ENCODE measurements around the gene CYB5R3.
A peak's percentile ranks its signal among the peaks of the same experiment; 100 is the strongest.

CYB5R3 gene

DNA sequence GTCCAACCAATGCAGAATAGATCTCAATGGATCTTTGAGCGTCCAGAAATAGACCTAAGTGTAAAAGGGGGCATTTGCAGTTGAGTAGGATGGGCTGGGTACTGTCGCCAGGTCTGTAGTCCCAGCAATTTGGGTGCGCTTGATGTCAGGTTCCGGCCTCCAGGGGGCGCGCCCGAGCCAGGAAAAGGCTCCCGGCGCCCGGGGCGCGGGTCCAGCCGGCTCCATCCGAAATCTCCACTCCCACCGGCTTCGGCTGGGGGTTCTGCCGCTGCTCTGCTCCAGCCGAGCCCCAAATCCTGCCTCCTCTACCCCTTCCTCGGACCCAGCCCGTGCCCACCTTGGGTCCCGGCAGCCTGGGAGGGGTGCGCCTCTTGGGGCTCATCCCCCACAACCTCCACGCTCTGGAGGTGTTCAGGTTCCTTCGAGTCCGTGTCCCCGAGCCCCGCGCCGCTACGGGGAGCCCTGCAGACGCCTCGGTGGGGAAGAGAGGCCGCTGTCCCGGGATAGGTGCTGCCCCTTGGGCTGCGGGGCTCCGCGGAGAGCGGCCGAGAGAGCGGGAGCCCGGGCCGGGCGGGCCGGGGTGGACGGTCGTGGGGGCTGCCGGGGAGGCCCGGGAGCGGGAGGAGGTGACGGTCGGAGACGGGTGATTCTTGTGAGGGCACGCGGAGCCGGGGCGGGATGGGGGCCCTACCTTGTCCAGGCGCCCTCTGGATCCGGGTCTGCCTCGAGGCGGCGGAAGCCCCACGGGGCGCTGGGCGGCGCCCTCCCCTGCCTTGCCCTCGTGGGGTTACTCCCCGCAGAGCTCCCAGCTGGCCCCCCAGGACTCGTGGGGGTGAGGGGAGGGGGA lies 13.0 kb upstream of the CYB5R3 start:
- peak overlapping the region; percentile 81 for H3K4me3 ChIP-seq (ENCODE audit: insufficient read depth, low read depth, low read length, poor library complexity, severe bottlenecking)
- H3K4me1 ChIP-seq (ENCODE audit: control insufficient read depth, insufficient read depth, low read length, poor library complexity, severe bottlenecking) = peaks cover 5% of the 10 kb centered on the region
- DNase-seq = peak; percentile 58 to 71 (median 59)
- H3K27me3 ChIP-seq (replicated peaks; ENCODE audit: control insufficient read depth, insufficient read depth, low read length, poor library complexity, severe bottlenecking) = no peaks in the 10 kb centered on the region
- H3K9me3 ChIP-seq (ENCODE audit: control insufficient read depth, low read length) = no peaks in the 10 kb centered on the region
- H3K27ac ChIP-seq (ENCODE audit: insufficient read depth, low read length, poor library complexity, severe bottlenecking) = no peak overlapping the region
- H3K36me3 ChIP-seq (ENCODE audit: control insufficient read depth, insufficient read depth, low read length) = no peaks in the 10 kb centered on the region

DNA sequence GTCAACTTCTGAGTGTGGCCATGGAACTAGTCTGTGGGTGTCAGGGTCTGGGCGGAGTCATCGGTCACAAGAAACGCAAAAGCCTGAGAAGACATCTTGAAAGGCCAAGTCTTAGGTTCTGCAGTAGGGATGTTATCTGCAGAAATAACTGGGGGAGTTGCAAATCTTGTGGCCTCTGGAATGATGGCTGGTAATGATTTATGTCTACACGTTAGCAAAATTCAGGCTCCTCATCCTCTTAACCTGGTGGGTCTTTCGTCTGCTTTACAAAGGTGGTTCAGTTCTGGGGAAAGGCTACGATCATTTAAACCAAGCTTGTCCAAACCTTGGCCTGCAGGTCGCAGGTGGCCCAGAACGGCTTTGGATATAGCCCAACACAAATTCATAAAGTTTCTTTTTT lies 7.4 kb upstream of the CYB5R3 start:
- no peaks in the 10 kb centered on the region for H3K27me3 ChIP-seq (replicated peaks; ENCODE audit: control insufficient read depth, insufficient read depth, low read length, poor library complexity, severe bottlenecking)
- no peaks in the 10 kb centered on the region for H3K4me1 ChIP-seq (ENCODE audit: control insufficient read depth, insufficient read depth, low read length, poor library complexity, severe bottlenecking)
- H3K36me3 ChIP-seq (ENCODE audit: control insufficient read depth, insufficient read depth, low read length) = no peaks in the 10 kb centered on the region
- no peak for DNase-seq
- no peaks in the 10 kb centered on the region for H3K9me3 ChIP-seq (ENCODE audit: control insufficient read depth, low read length)
- no peak overlapping the region for H3K4me3 ChIP-seq (ENCODE audit: insufficient read depth, low read depth, low read length, poor library complexity, severe bottlenecking)
- no peak overlapping the region for H3K27ac ChIP-seq (ENCODE audit: insufficient read depth, low read length, poor library complexity, severe bottlenecking)

DNA sequence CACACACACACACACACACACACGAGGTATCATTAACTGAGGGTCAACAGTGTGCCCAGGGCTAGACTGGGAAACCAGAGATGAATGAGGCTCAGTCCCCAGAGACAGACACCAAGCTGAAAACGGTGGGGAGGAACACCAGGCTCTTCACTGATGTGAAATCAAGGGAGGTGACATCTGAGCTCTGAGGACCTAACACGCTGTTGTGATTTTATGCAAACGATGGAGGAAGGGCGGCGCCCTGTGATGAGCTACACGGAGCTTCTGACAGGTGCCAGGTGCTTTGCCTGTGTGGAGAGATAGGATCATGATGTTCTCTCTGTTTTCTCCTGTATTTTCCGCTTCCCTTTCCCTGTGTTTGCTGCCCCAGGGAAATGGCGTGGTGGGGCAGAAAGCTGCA lies 6.5 kb upstream of the CYB5R3 start:
- DNase-seq = no peak
- no peaks in the 10 kb centered on the region for H3K27me3 ChIP-seq (replicated peaks; ENCODE audit: control insufficient read depth, insufficient read depth, low read length, poor library complexity, severe bottlenecking)
- H3K27ac ChIP-seq (ENCODE audit: insufficient read depth, low read length, poor library complexity, severe bottlenecking) = no peak overlapping the region
- no peaks in the 10 kb centered on the region for H3K36me3 ChIP-seq (ENCODE audit: control insufficient read depth, insufficient read depth, low read length)
- H3K4me1 ChIP-seq (ENCODE audit: control insufficient read depth, insufficient read depth, low read length, poor library complexity, severe bottlenecking) = no peaks in the 10 kb centered on the region
- H3K4me3 ChIP-seq (ENCODE audit: insufficient read depth, low read depth, low read length, poor library complexity, severe bottlenecking) = no peak overlapping the region
- no peaks in the 10 kb centered on the region for H3K9me3 ChIP-seq (ENCODE audit: control insufficient read depth, low read length)

DNA sequence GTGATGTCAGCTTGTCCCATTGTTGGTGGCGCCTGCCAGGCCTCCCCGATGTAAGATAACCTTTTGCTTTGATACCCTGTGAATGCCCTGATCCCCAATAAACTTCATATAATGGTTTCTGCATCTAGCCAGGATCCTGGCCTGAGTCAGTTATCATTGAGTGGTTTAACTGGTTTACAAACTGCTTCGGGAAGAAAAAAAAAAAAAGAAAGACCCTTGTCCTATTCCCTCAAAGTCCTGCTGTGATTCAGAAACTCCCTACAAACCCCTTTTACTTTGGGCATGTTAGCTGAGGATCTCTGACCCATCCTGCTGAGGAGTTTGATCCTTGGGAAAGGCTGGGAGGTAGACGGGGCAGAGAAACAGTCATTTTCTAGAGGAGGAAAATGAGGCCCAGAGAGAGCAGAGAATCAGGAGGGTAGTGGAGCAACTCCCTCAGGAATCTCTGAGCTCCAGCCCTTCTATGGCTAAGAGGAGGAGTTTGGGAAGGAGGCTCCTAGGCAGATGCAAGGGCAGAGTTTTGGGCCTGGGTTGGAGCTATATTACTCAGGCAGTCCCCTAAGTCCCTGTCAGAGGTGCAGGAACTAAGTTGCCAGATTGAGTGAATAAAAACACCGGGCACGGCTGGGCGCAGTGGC lies 5.4 kb upstream of the CYB5R3 start:
- H3K27me3 ChIP-seq (replicated peaks; ENCODE audit: control insufficient read depth, insufficient read depth, low read length, poor library complexity, severe bottlenecking) = no peaks in the 10 kb centered on the region
- H3K9me3 ChIP-seq (ENCODE audit: control insufficient read depth, low read length) = no peaks in the 10 kb centered on the region
- H3K36me3 ChIP-seq (ENCODE audit: control insufficient read depth, insufficient read depth, low read length) = no peaks in the 10 kb centered on the region
- H3K4me3 ChIP-seq (ENCODE audit: insufficient read depth, low read depth, low read length, poor library complexity, severe bottlenecking) = no peak overlapping the region
- H3K4me1 ChIP-seq (ENCODE audit: control insufficient read depth, insufficient read depth, low read length, poor library complexity, severe bottlenecking) = no peaks in the 10 kb centered on the region
- H3K27ac ChIP-seq (ENCODE audit: insufficient read depth, low read length, poor library complexity, severe bottlenecking) = no peak overlapping the region
- DNase-seq = no peak

DNA sequence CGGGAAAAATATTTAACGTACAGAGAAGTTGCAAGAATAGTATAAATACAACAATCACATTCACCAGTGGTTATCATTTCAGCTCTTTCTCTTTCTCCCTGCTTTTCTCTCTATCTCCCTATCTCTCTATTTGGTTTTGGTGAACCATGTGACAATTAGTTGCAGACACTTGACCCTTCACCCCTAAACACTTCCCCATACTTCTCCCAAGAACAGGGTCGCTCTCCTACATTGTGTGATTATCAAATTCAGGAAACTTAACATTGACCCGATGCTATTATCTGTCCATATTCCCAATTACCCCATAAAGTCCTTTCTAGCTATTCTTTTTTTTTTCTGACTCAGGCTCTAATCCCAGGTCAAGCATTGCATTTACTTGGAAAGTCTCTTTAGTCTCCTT lies 4.8 kb upstream of the CYB5R3 start:
- H3K27ac ChIP-seq (ENCODE audit: insufficient read depth, low read length, poor library complexity, severe bottlenecking) = no peak overlapping the region
- H3K36me3 ChIP-seq (ENCODE audit: control insufficient read depth, insufficient read depth, low read length) = no peaks in the 10 kb centered on the region
- no peak overlapping the region for H3K4me3 ChIP-seq (ENCODE audit: insufficient read depth, low read depth, low read length, poor library complexity, severe bottlenecking)
- no peaks in the 10 kb centered on the region for H3K4me1 ChIP-seq (ENCODE audit: control insufficient read depth, insufficient read depth, low read length, poor library complexity, severe bottlenecking)
- H3K27me3 ChIP-seq (replicated peaks; ENCODE audit: control insufficient read depth, insufficient read depth, low read length, poor library complexity, severe bottlenecking) = no peaks in the 10 kb centered on the region
- no peak for DNase-seq
- H3K9me3 ChIP-seq (ENCODE audit: control insufficient read depth, low read length) = no peaks in the 10 kb centered on the region

DNA sequence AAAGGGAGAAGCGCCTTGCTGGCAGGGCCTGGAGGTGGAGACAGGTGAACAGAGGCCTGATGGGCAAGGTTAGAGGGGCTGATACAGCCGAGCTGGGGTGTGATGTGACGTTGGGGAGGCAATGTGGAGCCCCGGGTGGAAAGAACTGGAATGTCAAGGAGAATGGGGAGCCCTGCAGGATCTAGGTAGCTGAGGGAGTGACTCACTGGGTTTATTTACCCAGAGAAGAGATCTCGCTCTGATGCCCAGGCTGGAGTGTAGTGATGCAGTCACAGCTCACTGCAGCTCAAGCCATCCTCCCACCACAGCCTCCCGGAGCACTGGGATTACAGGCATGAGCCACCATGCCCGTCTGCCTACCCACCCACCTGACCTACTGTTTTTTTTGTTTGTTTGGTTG lies 1.9 kb upstream of the CYB5R3 start:
- Histone ChIP-seq H3K9me3 (ENCODE audit: control insufficient read depth, low read length) (no peaks in the 10 kb centered on the region), H3K27me3 (replicated peaks; ENCODE audit: control insufficient read depth, insufficient read depth, low read length, poor library complexity, severe bottlenecking) (no peaks in the 10 kb centered on the region), H3K4me1 (ENCODE audit: control insufficient read depth, insufficient read depth, low read length, poor library complexity, severe bottlenecking) (peaks cover 20% of the 10 kb centered on the region), H3K36me3 (ENCODE audit: control insufficient read depth, insufficient read depth, low read length) (no peaks in the 10 kb centered on the region), H3K4me3 (ENCODE audit: insufficient read depth, low read depth, low read length, poor library complexity, severe bottlenecking) (no peak overlapping the region), H3K27ac (ENCODE audit: insufficient read depth, low read length, poor library complexity, severe bottlenecking) (no peak overlapping the region)
- no peak for DNase-seq

DNA sequence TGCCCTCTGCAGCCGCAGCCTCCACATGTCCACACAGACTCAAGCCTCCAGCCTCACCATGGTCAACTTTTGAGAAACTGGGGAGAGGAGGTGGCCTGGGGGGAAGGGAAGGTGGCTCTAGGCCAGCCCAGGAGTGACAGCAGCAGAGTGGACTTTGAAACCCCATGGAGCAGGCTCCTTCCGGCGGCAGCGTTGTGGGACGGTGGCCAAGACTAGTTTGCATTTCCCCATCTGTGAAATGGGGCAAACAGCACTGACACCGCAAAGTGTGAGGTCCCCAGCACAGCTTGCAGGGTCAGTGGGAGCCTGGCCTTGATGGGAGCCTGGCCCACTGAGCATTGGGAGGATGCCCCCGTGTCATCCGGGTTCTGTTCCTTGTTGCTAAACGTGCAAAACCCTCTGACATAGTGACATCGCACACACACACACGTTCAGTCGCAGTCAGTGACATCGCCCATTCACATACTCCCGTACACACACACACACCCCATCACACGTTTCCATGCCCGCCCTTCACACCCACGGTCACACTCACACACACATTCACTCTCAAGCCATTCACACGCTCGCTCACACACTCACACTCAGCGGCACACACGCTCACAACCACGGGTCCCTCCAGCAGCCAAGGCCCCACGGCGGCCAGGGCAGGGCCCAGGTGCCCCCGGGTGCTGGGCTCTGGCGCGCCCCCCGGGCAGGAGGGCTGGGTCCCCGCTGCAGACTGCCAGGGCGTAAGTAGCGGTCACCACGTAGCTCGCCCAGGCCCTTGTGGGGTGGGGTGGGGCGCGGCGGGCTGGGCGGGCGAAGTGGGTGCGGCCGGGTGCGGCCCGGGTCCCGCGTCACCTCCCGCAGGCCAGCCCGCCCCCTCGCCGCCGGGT lies 585 bp downstream of the CYB5R3 start:
- Histone ChIP-seq H3K4me1 (ENCODE audit: control insufficient read depth, insufficient read depth, low read length, poor library complexity, severe bottlenecking) (peaks cover 20% of the 10 kb centered on the region), H3K9me3 (ENCODE audit: control insufficient read depth, low read length) (no peaks in the 10 kb centered on the region), H3K27ac (ENCODE audit: insufficient read depth, low read length, poor library complexity, severe bottlenecking) (peak overlapping the region; percentile 72), H3K27me3 (replicated peaks; ENCODE audit: control insufficient read depth, insufficient read depth, low read length, poor library complexity, severe bottlenecking) (no peaks in the 10 kb centered on the region), H3K4me3 (ENCODE audit: insufficient read depth, low read depth, low read length, poor library complexity, severe bottlenecking) (peak overlapping the region; percentile 88), H3K36me3 (ENCODE audit: control insufficient read depth, insufficient read depth, low read length) (no peaks in the 10 kb centered on the region)
- DNase-seq = peak in 1 of 3 donors; percentile 12

DNA sequence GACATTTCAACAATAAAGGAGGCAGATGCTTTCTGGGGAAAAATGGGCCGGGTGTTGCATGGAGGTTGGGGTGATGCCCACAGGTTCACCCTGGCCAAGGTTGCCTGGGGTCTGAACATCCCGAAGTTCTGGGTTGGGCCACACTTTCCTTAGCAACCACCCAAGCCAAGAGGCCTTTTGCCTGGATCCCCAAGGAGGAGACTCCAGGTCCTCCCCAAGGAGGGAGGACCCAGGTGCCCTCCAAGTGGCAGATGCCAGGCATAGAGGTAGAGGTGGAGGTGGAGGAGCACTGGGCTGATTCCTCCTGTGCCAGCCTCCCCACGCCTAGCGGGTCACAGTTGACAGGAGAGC lies 1.2 kb downstream of the CYB5R3 start:
- Histone ChIP-seq H3K27ac (ENCODE audit: insufficient read depth, low read length, poor library complexity, severe bottlenecking) (peak overlapping the region; percentile 72), H3K4me3 (ENCODE audit: insufficient read depth, low read depth, low read length, poor library complexity, severe bottlenecking) (peak overlapping the region; percentile 88), H3K36me3 (ENCODE audit: control insufficient read depth, insufficient read depth, low read length) (no peaks in the 10 kb centered on the region), H3K4me1 (ENCODE audit: control insufficient read depth, insufficient read depth, low read length, poor library complexity, severe bottlenecking) (peaks cover 20% of the 10 kb centered on the region), H3K27me3 (replicated peaks; ENCODE audit: control insufficient read depth, insufficient read depth, low read length, poor library complexity, severe bottlenecking) (no peaks in the 10 kb centered on the region), H3K9me3 (ENCODE audit: control insufficient read depth, low read length) (no peaks in the 10 kb centered on the region)
- no peak for DNase-seq

DNA sequence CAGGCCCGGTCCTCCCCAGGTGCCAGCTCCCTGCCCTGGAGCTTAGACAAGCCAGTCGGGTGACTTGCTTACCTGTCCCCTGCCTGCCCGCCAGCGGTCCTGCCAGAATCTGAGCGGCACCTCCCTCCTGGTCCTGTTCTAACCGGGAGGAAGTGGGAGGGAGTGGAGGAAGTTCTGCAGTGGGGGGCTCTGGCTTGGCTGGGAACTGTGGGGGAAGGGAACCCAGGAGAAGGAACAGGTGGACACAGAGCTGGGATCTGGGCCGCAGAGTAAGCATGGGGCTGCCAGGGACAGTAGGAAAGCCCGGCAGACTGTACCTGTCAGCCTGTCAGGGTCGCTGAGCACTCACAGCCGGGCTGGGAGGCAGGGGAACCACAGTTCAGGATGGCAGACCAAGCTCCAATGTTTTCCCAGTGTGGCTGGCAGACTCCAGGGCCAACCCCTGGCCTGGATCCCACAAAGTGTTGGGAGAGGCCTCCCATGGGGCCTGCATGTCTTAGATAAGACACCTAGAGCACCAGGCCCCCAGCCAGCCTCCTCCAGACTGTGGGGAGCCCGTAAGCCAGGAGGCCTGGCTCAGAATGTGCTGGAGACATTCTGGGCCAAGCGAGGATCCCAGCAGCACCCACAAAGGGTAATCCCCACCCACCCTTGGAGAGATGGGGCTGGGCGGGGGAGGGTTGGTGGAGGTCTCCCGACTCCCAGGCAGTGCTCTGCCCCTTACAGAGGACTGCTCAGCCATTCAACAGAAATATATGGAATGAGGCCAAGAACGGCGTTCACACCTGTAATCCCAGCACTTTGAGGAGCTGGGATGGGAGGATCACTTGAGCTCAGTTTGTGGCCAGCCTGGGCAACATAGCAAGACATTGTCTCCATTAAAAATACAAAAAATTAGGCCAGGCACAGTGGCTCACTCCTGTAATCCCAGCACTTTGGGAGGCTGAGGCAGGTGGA lies 2.3 kb downstream of the CYB5R3 start:
- no peak overlapping the region for H3K27ac ChIP-seq (ENCODE audit: insufficient read depth, low read length, poor library complexity, severe bottlenecking)
- H3K27me3 ChIP-seq (replicated peaks; ENCODE audit: control insufficient read depth, insufficient read depth, low read length, poor library complexity, severe bottlenecking) = no peaks in the 10 kb centered on the region
- H3K36me3 ChIP-seq (ENCODE audit: control insufficient read depth, insufficient read depth, low read length) = no peaks in the 10 kb centered on the region
- H3K4me3 ChIP-seq (ENCODE audit: insufficient read depth, low read depth, low read length, poor library complexity, severe bottlenecking) = no peak overlapping the region
- no peak for DNase-seq
- peaks cover 20% of the 10 kb centered on the region for H3K4me1 ChIP-seq (ENCODE audit: control insufficient read depth, insufficient read depth, low read length, poor library complexity, severe bottlenecking)
- no peaks in the 10 kb centered on the region for H3K9me3 ChIP-seq (ENCODE audit: control insufficient read depth, low read length)
